Transverse colon (tissue), 3 donors: Measurements from ENCODE around the gene COL13A1.

Experiments
- EP300 ChIP-seq: sonication (generic); formaldehyde crosslinking; IDR thresholded peaks from one replicate; pipeline ENCODE4 v1.6.1; 2017; ENCODE audit warnings: antibody characterized with exemption, low read depth
- POLR2A ChIP-seq: fragments of 450-650 bp; IDR thresholded peaks from one replicate; pipeline ENCODE4 v1.6.1; 2016; ENCODE audit warnings: antibody characterized with exemption, mild to moderate bottlenecking, moderate library complexity
- TF ChIP-seq, protein P1 (sequence below), 5 experiments: fragments of 200-600 bp in 3 of 5; fragments of 450-650 bp in 2 of 5; sonication (generic) in 3 of 5; IDR thresholded peaks; 1 replicate in 2 of 5; 2 replicates in 3 of 5; pipeline ENCODE4 v1.5.1; 2016 to 2017; ENCODE audit warnings: antibody characterized with exemption in 5 of 5, inconsistent platforms in 3 of 5, mild to moderate bottlenecking in 2 of 5, moderate library complexity in 1 of 5

DNA sequence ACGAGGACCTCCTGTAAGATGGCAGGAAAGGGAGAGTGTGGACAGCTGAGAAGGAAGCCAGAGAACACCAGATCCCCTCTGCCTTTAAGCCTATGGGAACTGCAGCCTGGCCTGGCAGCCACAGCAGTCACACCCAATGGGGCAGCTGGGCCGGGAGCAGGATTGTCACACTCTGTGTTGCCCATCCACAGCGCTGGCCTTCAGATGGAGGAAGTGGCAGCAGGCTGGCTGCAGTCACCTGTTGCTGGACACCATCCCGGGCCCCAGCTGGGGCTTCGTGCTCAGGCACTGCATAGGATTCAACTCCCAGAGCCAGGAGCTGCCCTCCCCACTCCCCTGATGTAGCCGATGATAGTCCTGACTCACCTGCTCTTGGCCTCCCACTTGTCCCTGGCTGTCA lies 114.4 kb downstream of the COL13A1 start:
- TF ChIP-seq EP300: no peak
- TF ChIP-seq POLR2A: no peak
- TF ChIP-seq, protein P1, sequence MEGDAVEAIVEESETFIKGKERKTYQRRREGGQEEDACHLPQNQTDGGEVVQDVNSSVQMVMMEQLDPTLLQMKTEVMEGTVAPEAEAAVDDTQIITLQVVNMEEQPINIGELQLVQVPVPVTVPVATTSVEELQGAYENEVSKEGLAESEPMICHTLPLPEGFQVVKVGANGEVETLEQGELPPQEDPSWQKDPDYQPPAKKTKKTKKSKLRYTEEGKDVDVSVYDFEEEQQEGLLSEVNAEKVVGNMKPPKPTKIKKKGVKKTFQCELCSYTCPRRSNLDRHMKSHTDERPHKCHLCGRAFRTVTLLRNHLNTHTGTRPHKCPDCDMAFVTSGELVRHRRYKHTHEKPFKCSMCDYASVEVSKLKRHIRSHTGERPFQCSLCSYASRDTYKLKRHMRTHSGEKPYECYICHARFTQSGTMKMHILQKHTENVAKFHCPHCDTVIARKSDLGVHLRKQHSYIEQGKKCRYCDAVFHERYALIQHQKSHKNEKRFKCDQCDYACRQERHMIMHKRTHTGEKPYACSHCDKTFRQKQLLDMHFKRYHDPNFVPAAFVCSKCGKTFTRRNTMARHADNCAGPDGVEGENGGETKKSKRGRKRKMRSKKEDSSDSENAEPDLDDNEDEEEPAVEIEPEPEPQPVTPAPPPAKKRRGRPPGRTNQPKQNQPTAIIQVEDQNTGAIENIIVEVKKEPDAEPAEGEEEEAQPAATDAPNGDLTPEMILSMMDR (IDR thresholded peaks at IDR 0.05): no peak
